Measurements from ENCODE around the gene DYRK4.

GRCh38 chr12:4653691-4654090 is 91.7 kb downstream of the DYRK4 start:
- TF ChIP-seq POLR2A (IDR thresholded peaks at IDR 0.05) (no peak), CTCF (IDR thresholded peaks at IDR 0.05 in 4 of 5, conservative IDR thresholded peaks at IDR 0.05 in 1 of 5) (no peak)

Measured in gastrocnemius medialis (tissue), 4 donors.